Measurements from ENCODE around the gene KSR1. TPM values are rescaled to one million over a fixed set of nuclear protein-coding genes. Genes with fewer than 3 reads are reported as not detected.
A peak's percentile ranks its signal among the peaks of the same experiment; 100 is the strongest.

KSR1 gene
- total and polyA plus RNA-seq, 9 of the 15 experiments (the other 6 are each of a cell fraction or from before 2014, with no cell fraction given), result 1.4 to 51.7 (median 18.4) TPM

DNA sequence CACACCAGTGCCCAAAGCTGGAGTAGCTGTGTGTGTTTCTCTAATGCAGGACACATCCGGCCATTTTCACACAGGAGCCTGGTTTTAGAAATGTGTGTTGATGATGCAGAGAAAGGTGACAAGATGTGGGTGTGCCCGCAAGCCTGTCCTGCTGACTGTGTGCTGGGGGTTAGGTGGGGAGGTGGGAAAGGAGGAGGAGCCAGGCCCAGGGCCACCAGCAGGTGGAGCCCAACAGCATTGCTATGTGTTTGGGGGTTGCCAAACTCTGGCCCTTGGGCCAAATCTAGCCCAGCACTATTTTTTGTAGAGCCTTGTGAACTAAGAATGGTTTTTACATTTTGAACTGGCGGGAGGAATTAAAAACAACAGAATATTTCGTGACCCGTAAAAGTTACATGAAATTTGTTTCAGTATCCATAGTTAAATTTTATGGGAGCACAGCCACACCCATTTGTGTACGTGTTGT, 113.0 kb downstream of the KSR1 start (continued):
- TF ChIP-seq, protein P1, sequence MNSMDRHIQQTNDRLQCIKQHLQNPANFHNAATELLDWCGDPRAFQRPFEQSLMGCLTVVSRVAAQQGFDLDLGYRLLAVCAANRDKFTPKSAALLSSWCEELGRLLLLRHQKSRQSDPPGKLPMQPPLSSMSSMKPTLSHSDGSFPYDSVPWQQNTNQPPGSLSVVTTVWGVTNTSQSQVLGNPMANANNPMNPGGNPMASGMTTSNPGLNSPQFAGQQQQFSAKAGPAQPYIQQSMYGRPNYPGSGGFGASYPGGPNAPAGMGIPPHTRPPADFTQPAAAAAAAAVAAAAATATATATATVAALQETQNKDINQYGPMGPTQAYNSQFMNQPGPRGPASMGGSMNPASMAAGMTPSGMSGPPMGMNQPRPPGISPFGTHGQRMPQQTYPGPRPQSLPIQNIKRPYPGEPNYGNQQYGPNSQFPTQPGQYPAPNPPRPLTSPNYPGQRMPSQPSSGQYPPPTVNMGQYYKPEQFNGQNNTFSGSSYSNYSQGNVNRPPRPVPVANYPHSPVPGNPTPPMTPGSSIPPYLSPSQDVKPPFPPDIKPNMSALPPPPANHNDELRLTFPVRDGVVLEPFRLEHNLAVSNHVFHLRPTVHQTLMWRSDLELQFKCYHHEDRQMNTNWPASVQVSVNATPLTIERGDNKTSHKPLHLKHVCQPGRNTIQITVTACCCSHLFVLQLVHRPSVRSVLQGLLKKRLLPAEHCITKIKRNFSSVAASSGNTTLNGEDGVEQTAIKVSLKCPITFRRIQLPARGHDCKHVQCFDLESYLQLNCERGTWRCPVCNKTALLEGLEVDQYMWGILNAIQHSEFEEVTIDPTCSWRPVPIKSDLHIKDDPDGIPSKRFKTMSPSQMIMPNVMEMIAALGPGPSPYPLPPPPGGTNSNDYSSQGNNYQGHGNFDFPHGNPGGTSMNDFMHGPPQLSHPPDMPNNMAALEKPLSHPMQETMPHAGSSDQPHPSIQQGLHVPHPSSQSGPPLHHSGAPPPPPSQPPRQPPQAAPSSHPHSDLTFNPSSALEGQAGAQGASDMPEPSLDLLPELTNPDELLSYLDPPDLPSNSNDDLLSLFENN (IDR thresholded peaks at IDR 0.05; ENCODE audit: low read depth in 2 of 2, low read length in 2 of 2), result no peak
- TF ChIP-seq ZNF347 (CRISPR knock-in tag; IDR thresholded peaks at IDR 0.05; ENCODE audit: low read depth) (no peak), MCM5 (IDR thresholded peaks at IDR 0.05; ENCODE audit: low read depth) (no peak), CC2D1A (IDR thresholded peaks at IDR 0.05) (peak; percentile 54; the same call in 1 of the 2 replicates), ZKSCAN8 (CRISPR knock-in tag; IDR thresholded peaks at IDR 0.05) (no peak), SMARCC2 (IDR thresholded peaks at IDR 0.05; ENCODE audit: low read depth) (no peak), KDM2B (CRISPR knock-in tag; IDR thresholded peaks at IDR 0.05) (no peak)
- TF ChIP-seq, protein P2, sequence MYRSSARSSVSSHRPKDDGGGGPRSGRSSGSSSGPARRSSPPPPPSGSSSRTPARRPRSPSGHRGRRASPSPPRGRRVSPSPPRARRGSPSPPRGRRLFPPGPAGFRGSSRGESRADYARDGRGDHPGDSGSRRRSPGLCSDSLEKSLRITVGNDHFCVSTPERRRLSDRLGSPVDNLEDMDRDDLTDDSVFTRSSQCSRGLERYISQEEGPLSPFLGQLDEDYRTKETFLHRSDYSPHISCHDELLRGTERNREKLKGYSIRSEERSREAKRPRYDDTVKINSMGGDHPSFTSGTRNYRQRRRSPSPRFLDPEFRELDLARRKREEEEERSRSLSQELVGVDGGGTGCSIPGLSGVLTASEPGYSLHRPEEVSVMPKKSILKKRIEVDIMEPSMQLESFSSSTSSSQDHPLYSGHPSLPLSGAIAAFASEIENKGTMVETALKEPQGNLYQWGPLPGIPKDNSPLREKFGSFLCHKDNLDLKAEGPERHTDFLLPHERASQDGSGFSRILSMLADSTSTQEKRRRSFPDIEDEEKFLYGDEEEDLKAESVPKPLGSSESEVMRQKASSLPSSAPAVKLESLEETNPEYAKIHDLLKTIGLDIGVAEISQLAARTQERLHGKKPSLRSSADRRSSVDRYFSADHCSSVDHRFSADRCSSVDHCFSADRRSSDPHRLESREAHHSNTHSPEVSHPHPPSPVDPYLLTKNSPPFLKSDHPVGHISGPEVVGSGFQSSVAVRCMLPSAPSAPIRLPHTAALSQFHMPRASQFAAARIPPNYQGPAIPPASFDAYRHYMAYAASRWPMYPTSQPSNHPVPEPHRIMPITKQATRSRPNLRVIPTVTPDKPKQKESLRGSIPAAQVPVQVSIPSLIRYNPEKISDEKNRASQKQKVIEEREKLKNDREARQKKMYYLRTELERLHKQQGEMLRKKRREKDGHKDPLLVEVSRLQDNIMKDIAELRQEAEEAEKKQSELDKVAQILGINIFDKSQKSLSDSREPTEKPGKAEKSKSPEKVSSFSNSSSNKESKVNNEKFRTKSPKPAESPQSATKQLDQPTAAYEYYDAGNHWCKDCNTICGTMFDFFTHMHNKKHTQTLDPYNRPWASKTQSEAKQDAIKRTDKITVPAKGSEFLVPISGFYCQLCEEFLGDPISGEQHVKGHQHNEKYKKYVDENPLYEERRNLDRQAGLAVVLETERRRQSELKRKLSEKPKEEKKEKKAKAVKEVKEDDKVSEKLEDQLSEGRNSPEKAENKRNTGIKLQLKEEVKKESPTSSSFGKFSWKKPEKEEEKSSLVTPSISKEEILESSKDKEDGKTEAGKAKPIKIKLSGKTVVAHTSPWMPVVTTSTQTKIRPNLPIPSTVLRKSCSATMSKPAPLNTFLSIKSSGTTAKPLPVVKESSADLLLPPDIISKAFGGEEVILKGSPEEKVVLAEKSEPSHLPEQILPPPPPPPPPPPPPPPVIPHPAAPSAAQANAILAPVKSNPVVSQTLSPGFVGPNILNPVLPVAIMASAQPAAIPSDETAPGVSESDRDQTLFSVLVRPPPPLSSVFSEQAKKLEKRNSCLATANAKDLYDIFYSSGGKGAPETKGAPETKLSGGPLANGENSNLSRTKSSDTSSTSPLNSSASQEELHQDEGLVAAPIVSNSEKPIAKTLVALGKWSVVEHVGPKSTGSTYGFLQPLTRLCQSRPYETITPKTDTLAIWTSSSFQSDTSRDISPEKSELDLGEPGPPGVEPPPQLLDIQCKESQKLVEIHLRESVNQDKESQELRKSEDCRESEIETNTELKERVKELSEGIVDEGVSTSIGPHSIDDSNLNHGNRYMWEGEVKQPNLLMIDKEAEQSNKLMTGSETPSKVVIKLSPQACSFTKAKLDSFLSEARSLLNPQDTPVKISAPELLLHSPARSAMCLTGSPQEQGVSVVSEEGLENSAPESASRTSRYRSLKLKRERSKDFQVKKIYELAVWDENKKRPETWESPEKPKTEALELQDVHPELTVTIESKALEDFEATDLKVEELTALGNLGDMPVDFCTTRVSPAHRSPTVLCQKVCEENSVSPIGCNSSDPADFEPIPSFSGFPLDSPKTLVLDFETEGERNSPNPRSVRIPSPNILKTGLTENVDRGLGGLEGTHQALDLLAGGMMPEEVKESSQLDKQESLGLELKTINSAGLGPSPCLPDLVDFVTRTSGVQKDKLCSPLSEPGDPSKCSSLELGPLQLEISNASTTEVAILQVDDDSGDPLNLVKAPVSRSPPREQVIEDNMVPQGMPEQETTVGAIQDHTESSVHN (IDR thresholded peaks at IDR 0.05; ENCODE audit: borderline replicate concordance in 1 of 2, low read depth in 1 of 2), result no peak
- TF ChIP-seq, protein P3, sequence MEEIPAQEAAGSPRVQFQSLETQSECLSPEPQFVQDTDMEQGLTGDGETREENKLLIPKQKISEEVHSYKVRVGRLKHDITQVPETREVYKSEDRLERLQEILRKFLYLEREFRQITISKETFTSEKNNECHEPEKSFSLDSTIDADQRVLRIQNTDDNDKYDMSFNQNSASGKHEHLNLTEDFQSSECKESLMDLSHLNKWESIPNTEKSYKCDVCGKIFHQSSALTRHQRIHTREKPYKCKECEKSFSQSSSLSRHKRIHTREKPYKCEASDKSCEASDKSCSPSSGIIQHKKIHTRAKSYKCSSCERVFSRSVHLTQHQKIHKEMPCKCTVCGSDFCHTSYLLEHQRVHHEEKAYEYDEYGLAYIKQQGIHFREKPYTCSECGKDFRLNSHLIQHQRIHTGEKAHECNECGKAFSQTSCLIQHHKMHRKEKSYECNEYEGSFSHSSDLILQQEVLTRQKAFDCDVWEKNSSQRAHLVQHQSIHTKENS (CRISPR knock-in tag; IDR thresholded peaks at IDR 0.05), result no peak
